T-cell (primary cell): ENCODE results near the gene PFDN5. TPM values are rescaled to one million over a fixed set of nuclear protein-coding genes. Genes with fewer than 3 reads are reported as not detected.

Source experiments
- ATAC-seq, 4 experiments: fragments of 200-7000 bp in 3 of 4; fragments of 150-1000 bp in 1 of 4; cut with Tn5 transposase; replicated peaks in 1 of 4; 1 replicate in 3 of 4; 2 replicates in 1 of 4; pipeline ENCODE4 v1.10.0; 2021; ENCODE audit warnings: moderate library complexity in 3 of 4, mild to moderate bottlenecking in 2 of 4, moderate number of reproducible peaks in 1 of 4
- CTCF ChIA-PET, 2 donors: fragments of 300-600 bp; sonication (Branson Sonifier 250); formaldehyde crosslinking; loops; one replicate each; lab custom pipeline; 2022; ENCODE audit warnings: antibody characterized with exemption in 2 of 2; lab: Charles Lee
- POLR2A ChIA-PET, 2 donors: fragments of 300-600 bp; sonication (Branson Sonifier 250); formaldehyde crosslinking; loops; one replicate each; lab custom pipeline; 2022; ENCODE audit warnings: antibody characterized with exemption in 2 of 2; lab: Charles Lee
- DNase-seq, 35 experiments: peaks; one replicate each; pipeline versions ENCODE4 v3.0.0 to v3.0.0-alpha.2; 2013 to 2023
- H3K27ac ChIP-seq: one replicate; pipeline ENCODE4 v1.5.1; 2013; ENCODE audit warnings: low read length
- H3K27me3 ChIP-seq, 2 experiments: replicated peaks in 1 of 2; 1 replicate in 1 of 2; 2 replicates in 1 of 2; pipeline versions ENCODE4 v1.6.1 to v1.7.0; 2013; ENCODE audit warnings: low read length in 1 of 2, mixed read lengths in 1 of 2; ENCODE audit not compliant: control insufficient read depth in 2 of 2, insufficient read depth in 2 of 2; ENCODE audit errors: extremely low read depth in 1 of 2
- H3K36me3 ChIP-seq, 2 donors: 1 replicate in 1 of 2; 2 replicates in 1 of 2; pipeline versions ENCODE4 v1.6.1 to v1.7.0; 2013; ENCODE audit warnings: low read length in 1 of 2; ENCODE audit not compliant: control insufficient read depth in 2 of 2, insufficient read depth in 1 of 2; ENCODE audit errors: extremely low read depth in 1 of 2
- H3K4me1 ChIP-seq, 2 experiments: 1 replicate in 1 of 2; 2 replicates in 1 of 2; pipeline versions ENCODE4 v1.6.1 to v1.7.0; 2013; ENCODE audit warnings: low read length in 2 of 2, mixed read lengths in 1 of 2; ENCODE audit not compliant: insufficient read depth in 2 of 2, control insufficient read depth in 1 of 2; ENCODE audit errors: extremely low read depth in 1 of 2
- H3K4me3 ChIP-seq, 2 donors: 1 replicate in 1 of 2; 2 replicates in 1 of 2; pipeline versions ENCODE4 v1.5.1 to v1.7.0; 2013; ENCODE audit warnings: mild to moderate bottlenecking in 2 of 2, low read length in 1 of 2, moderate library complexity in 1 of 2; ENCODE audit not compliant: control insufficient read depth in 1 of 2; ENCODE audit errors: extremely low read depth in 1 of 2
- H3K9me3 ChIP-seq: 2 replicates; pipeline ENCODE4 v1.7.0; 2013
- H3K27ac Mint-ChIP-seq, 2 donors: one replicate each; pipeline ENCODE4 v1.8.0; 2020 to 2021; ENCODE audit warnings: mild to moderate bottlenecking in 2 of 2, mixed read lengths in 2 of 2
- H3K27me3 Mint-ChIP-seq, 2 donors: one replicate each; pipeline ENCODE4 v1.8.0; 2021 to 2022; ENCODE audit warnings: mixed read lengths in 2 of 2
- H3K36me3 Mint-ChIP-seq: one replicate; pipeline ENCODE4 v1.8.0; 2021; ENCODE audit warnings: mixed read lengths
- H3K4me1 Mint-ChIP-seq, 3 donors: one replicate each; pipeline ENCODE4 v1.8.0; 2020 to 2022; ENCODE audit warnings: mixed read lengths in 3 of 3, mild to moderate bottlenecking in 1 of 3
- H3K4me3 Mint-ChIP-seq, 3 donors: one replicate each; pipeline ENCODE4 v1.8.0; 2020 to 2022; ENCODE audit warnings: mild to moderate bottlenecking in 3 of 3, mixed read lengths in 3 of 3, moderate library complexity in 3 of 3
- H3K9me3 Mint-ChIP-seq, 3 donors: one replicate each; pipeline ENCODE4 v1.8.0; 2020 to 2022; ENCODE audit warnings: mixed read lengths in 3 of 3
- WGBS: methylation state at CpG from one replicate; pipeline ENCODE4 v1.1.5; 2013; ENCODE audit warnings: missing lambda C conversion rate; ENCODE audit not compliant: insufficient coverage; 5-methylcytosine and 5-hydroxymethylcytosine counted together
- total RNA-seq, 35 experiments: library from RNA in 6 of 35; stranded (reverse) in 6 of 35; fragments of 120-200 nt in 1 of 35; gene quantifications; one replicate each; pipeline versions ENCODE4 v1.2.1 to v1.2.4 and lab custom pipeline; 2013 to 2026

Gene PFDN5
- total RNA-seq, 5 donors from 2014 or later (not counting 1 experiment from before 2014, with no cell fraction given), result 591 to 643 (median 612) TPM

DNA sequence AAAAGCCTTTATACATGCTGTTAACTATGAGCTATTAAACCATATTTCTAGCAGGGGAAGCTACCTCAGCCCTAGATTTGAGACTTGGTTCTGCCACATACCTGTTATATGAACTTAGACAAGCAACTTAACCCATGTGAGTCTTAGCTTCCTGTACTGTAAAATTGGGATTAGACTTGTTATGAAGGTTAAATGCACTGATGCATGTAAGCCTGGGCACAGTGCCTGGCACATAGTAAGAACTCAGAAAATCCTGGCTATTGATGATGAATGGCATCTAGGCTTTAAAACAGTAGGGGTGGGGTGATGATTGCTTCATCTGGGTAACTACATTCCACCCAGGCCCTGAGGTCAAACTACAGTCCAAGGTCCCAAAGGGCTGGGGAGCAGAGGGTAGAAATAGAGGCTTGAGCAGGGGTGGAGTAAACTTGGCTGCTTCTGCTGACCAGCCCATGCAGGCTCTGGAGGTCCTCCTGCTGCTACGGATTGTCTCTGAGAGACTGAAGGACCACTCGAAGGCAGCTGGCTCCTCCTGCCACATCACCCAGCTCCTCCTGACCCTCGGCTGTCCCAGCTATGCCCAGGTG lies 16.0 kb upstream of the PFDN5 start:
- H3K27me3 Mint-ChIP-seq, result no peaks in the 10 kb centered on the region
- no peaks in the 10 kb centered on the region for H3K27me3 ChIP-seq
- ATAC-seq, result no peak
- no peak for DNase-seq
- H3K36me3 ChIP-seq, result no peaks in the 10 kb centered on the region
- 100% methylated on average over 1 of the region's 3 CpGs for WGBS
- no peaks in the 10 kb centered on the region for H3K4me1 ChIP-seq
- no peak overlapping the region for H3K27ac Mint-ChIP-seq
- no peaks in the 10 kb centered on the region for H3K9me3 Mint-ChIP-seq
- no peaks in the 10 kb centered on the region for H3K4me1 Mint-ChIP-seq
- H3K9me3 ChIP-seq, result no peaks in the 10 kb centered on the region
- no peak overlapping the region for H3K4me3 Mint-ChIP-seq
- H3K36me3 Mint-ChIP-seq, result no peaks in the 10 kb centered on the region
- POLR2A ChIA-PET, result no interaction called here
- H3K27ac ChIP-seq, result no peak overlapping the region
- H3K4me3 ChIP-seq, result no peak overlapping the region
- CTCF ChIA-PET, result interaction anchor here in 1 of 2 donors (1.1 to 1.2 kb wide), 2 partner anchors 13 to 119 kb away, joined by 3 to 4 read pairs; no protein-coding TSS in a partner anchor

DNA sequence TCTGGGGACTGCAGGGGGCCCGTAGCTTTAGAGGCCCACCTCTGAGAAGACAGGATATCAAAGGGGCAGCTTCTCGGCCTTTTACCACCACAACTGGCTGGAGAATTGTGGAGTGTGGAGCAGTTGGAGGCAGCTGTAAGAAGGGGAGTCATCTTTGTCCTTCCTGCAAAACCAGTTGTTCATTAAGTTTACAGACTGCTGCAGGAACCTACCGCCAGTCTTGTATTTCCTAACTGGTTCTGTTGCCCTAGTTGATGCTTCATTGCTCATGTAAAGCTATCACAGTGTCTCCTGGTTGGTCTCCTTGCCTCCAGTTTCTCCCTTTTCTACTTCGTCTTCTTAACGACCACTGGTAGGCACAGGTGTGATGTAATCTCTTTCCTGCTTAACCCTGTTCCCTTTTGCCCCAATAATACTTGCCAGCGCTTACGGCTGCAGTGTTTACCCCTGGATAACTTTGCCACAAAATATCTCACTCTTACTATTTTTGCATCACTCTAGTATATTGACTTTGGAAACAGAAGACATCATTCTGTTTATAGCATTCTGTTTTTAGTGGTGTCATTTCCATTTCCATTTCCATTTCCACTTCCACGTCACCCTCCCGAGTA lies 15.3 kb upstream of the PFDN5 start:
- Histone ChIP-seq H3K4me1 (no peaks in the 10 kb centered on the region), H3K27me3 (no peaks in the 10 kb centered on the region), H3K9me3 (no peaks in the 10 kb centered on the region), H3K36me3 (no peaks in the 10 kb centered on the region), H3K4me3 (no peak overlapping the region), H3K27ac (no peak overlapping the region)
- CTCF ChIA-PET, result interaction anchor here in 1 of 2 donors (1.1 kb wide), 1 partner anchor 120 kb away, joined by 3 read pairs; no protein-coding TSS in a partner anchor
- H3K27ac Mint-ChIP-seq, result no peak overlapping the region
- no peaks in the 10 kb centered on the region for H3K27me3 Mint-ChIP-seq
- H3K9me3 Mint-ChIP-seq, result no peaks in the 10 kb centered on the region
- no peaks in the 10 kb centered on the region for H3K36me3 Mint-ChIP-seq
- DNase-seq (no peak), ATAC-seq (no peak)
- POLR2A ChIA-PET, result no interaction called here
- 93% methylated on average over 4 of the region's 9 CpGs for WGBS
- H3K4me3 Mint-ChIP-seq, result no peak overlapping the region
- no peaks in the 10 kb centered on the region for H3K4me1 Mint-ChIP-seq

DNA sequence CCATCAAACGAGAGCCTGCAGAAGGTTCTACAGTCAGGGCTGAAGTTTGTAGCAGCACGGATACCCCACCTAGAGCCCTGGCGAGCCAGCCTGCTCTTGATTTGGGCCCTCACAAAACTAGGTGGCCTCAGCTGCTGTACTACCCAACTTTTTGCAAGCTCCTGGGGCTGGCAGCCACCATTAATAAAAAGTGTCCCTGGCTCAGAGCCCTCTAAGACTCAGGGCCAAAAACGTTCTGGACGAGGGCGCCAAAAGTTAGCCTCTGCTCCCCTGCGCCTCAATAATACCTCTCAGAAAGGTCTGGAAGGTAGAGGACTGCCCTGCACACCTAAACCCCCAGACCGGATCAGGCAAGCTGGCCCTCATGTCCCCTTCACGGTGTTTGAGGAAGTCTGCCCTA lies 8.9 kb upstream of the PFDN5 start:
- CTCF ChIA-PET, result interaction anchor here (0.9 to 3.2 kb wide), 6 partner anchors 18 to 126 kb away, joined by 3 to 19 read pairs (median 4); partner anchors contain the start of gene ESPL1 (in 1 of the 2)
- POLR2A ChIA-PET, result no interaction called here

DNA sequence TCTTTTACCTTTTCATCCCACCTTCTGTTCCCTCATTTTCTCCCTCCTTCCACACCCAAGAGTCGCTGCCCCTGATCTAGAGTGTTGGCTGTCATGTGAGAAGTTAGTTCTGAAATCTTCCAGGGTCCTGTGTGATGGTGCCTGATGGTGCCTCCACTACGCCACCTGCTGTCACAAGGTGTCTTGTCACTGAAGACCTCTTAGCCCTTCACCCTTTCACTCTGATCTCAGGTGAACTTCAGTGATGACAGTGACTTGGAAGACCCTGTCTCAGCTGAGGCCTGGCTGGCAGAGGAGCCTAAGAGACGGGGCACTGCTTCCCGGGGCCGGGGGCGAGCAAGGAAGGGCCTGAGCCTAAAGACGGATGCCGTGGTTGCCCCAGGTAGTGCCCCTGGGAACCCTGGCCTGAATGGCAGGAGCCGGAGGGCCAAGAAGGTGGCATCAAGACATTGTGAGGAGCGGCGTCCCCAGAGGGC lies 7.6 kb upstream of the PFDN5 start:
- H3K27me3 ChIP-seq, result no peaks in the 10 kb centered on the region
- no peaks in the 10 kb centered on the region for H3K9me3 ChIP-seq
- peaks cover 0 to 5% of the 10 kb centered on the region in 2 experiments for H3K4me1 ChIP-seq
- ChIA-PET CTCF (interaction anchor here (0.6 to 3.2 kb wide), 6 partner anchors 28 to 128 kb away, joined by 3 to 19 read pairs (median 5); no protein-coding TSS in a partner anchor), POLR2A (no interaction called here)
- H3K36me3 Mint-ChIP-seq, result no peaks in the 10 kb centered on the region
- no peaks in the 10 kb centered on the region for H3K9me3 Mint-ChIP-seq
- H3K27ac Mint-ChIP-seq, result peak overlapping the region in 1 of 2 donors; percentile 50
- DNase-seq, result peak; percentile 32 to 88 (median 67)
- peak; percentile 85 to 93 (median 93) for ATAC-seq
- no peaks in the 10 kb centered on the region for H3K27me3 Mint-ChIP-seq
- no peaks in the 10 kb centered on the region for H3K36me3 ChIP-seq
- WGBS, result 96% methylated on average over 10 of the region's 11 CpGs
- no peak overlapping the region for H3K4me3 Mint-ChIP-seq
- no peak overlapping the region for H3K4me3 ChIP-seq
- no peak overlapping the region for H3K27ac ChIP-seq
- peaks cover 4 to 8% (median 4%) of the 10 kb centered on the region in 3 donors for H3K4me1 Mint-ChIP-seq

More for the DNA sequence above, 8.9 kb upstream of the PFDN5 start:
- Histone ChIP-seq H3K4me3 (no peak overlapping the region), H3K9me3 (no peaks in the 10 kb centered on the region), H3K27me3 (no peaks in the 10 kb centered on the region), H3K36me3 (no peaks in the 10 kb centered on the region), H3K27ac (no peak overlapping the region), H3K4me1 (peaks cover 0 to 5% of the 10 kb centered on the region in 2 experiments)
- Mint-ChIP-seq H3K27me3 (no peaks in the 10 kb centered on the region), H3K36me3 (no peaks in the 10 kb centered on the region), H3K4me3 (no peak overlapping the region), H3K4me1 (peaks cover 4 to 8% (median 4%) of the 10 kb centered on the region in 3 donors), H3K9me3 (no peaks in the 10 kb centered on the region), H3K27ac (no peak overlapping the region)
- ATAC-seq (no peak), DNase-seq (no peak)
- WGBS, result 94% methylated on average over 8 of the region's 9 CpGs

DNA sequence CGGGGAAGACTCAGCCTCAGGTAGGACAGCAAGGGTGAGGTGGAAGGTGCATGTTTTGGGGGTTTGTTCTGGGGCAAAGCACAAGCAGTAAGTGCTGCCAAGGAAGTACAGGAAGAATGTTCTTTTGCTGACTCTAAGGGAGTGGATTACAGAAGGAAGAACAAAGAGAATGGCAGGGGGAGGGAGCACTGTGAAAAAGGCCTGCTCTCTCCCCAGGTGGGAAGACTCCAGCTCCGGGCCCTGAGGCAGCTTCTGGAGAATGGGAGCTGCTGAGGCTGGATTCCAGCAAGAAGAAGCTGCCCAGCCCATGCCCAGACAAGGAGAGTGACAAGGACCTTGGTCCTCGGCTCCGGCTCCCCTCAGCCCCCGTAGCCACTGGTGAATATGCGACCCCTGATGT lies 7.0 kb upstream of the PFDN5 start:
- DNase-seq (no peak), ATAC-seq (no peak)
- no peaks in the 10 kb centered on the region for H3K27me3 Mint-ChIP-seq
- Histone ChIP-seq H3K27ac (no peak overlapping the region), H3K4me3 (no peak overlapping the region), H3K27me3 (no peaks in the 10 kb centered on the region), H3K36me3 (no peaks in the 10 kb centered on the region), H3K9me3 (no peaks in the 10 kb centered on the region), H3K4me1 (peaks cover 0 to 5% of the 10 kb centered on the region in 2 experiments)
- POLR2A ChIA-PET, result no interaction called here
- H3K27ac Mint-ChIP-seq, result no peak overlapping the region
- WGBS, result 100% methylated on average over 5 of the region's 6 CpGs
- H3K4me1 Mint-ChIP-seq, result peaks cover 4 to 8% (median 4%) of the 10 kb centered on the region in 3 donors
- no peaks in the 10 kb centered on the region for H3K36me3 Mint-ChIP-seq
- CTCF ChIA-PET, result interaction anchor here (0.6 to 3.2 kb wide), 4 partner anchors 28 to 128 kb away, joined by 4 to 19 read pairs (median 7); no protein-coding TSS in a partner anchor
- no peak overlapping the region for H3K4me3 Mint-ChIP-seq
- no peaks in the 10 kb centered on the region for H3K9me3 Mint-ChIP-seq

DNA sequence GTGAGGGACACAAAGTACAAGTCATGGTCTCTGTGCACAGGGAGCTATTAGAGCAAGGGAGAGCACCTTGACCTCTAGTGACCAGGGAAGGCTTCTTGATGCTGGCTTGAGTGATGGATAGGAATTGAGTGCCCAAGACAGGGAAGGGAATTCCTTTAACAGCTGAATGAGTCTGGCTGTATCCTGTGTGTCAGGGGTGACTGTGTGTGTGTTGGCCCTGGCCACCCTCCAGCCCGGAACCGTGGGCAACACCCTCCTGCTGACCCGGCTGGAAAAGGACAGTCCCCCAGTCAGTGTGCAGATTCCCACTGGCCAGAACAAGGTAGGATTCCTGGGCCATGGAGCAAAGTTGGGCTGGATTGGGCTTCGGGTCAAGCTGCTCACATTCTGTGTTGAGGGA lies 5.5 kb upstream of the PFDN5 start:
- H3K36me3 ChIP-seq, result no peaks in the 10 kb centered on the region
- no peak overlapping the region for H3K4me3 ChIP-seq
- no peaks in the 10 kb centered on the region for H3K9me3 Mint-ChIP-seq
- no peak overlapping the region for H3K4me3 Mint-ChIP-seq
- H3K4me1 Mint-ChIP-seq, result peaks cover 9 to 11% (median 10%) of the 10 kb centered on the region in 3 donors
- no peaks in the 10 kb centered on the region for H3K27me3 Mint-ChIP-seq
- no peaks in the 10 kb centered on the region for H3K9me3 ChIP-seq
- DNase-seq (no peak), ATAC-seq (no peak)
- no peak overlapping the region for H3K27ac ChIP-seq
- peaks cover 0 to 11% of the 10 kb centered on the region in 2 experiments for H3K4me1 ChIP-seq
- H3K27me3 ChIP-seq, result no peaks in the 10 kb centered on the region
- H3K27ac Mint-ChIP-seq, result no peak overlapping the region
- ChIA-PET CTCF (interaction anchor here (1.5 to 1.6 kb wide), 2 partner anchors 23 to 75 kb away, joined by 3 to 6 read pairs; no protein-coding TSS in a partner anchor), POLR2A (no interaction called here)
- WGBS, result 90% methylated on average over 2 of the region's 4 CpGs
- no peaks in the 10 kb centered on the region for H3K36me3 Mint-ChIP-seq
